Diencephalon (tissue), 1 donor: ENCODE results near the gene ZNF892. TPM values are rescaled to one million over a fixed set of nuclear protein-coding genes. Genes with fewer than 3 reads are reported as not detected.

ENCODE experiments used
- total RNA-seq: library from RNA; depleted of rRNA; stranded (reverse); fragments of >200 nt; gene quantifications from one replicate; pipeline ENCODE4 v1.2.3, GENCODE V29; 2014

ZNF892 gene
- 28.8 TPM for total RNA-seq

DNA sequence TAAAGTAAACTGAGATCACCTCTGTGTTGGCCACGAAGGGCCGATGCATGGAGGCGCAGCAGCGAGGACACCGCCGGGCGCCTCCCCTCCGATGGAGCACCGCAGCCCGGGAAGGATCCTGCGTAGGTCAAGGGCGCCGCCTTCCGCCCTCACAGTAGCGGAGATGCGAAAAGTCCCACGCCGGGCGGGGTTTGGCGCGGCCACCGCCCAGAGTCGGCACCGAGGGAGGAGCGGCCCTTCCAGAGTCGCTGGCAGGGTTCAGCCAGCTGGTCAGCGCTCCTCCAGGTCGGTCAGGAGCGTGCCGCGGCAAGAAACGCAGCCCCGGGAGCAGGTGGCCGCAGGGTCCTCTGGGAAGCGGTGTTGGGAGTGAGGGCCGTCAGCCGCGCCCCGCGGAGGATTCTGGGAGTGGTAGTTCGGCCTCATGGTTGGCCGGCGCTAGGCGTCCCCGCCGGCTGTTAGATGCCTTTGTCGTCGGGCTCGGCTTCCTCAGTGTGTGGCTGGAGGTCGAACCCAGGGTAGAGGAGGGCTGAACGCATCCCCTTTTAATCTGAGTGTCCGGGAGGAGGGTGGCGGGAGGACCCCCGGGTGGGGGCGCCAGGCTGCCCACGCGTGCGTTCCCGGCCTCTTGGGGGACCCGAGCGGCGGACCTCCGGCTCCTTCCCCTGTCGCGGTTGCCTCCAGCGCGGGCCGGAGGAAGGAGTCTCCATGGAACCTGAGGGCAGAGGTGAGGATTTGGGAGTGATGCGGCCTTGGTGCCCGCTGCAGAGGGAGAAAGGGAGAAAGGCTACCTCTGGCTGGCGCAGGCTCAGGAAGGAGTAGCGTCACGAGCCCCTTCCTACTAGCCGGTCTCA lies at the start of gene ZNF892:
Gene ZNF892, plus strand, starts transcription at position 411 of the 851 bp plus-strand sequence. Its CDS starts 295 bp downstream, at position 706.

GRCh38 chr2:95159690-95160449 lies 47.5 kb upstream of the ZNF892 start, which contains the start of gene ZNF514:
ZNF514 (minus strand) TSS chr2:95159848; CDS start chr2:95153253, 6,595 bp downstream.

DNA sequence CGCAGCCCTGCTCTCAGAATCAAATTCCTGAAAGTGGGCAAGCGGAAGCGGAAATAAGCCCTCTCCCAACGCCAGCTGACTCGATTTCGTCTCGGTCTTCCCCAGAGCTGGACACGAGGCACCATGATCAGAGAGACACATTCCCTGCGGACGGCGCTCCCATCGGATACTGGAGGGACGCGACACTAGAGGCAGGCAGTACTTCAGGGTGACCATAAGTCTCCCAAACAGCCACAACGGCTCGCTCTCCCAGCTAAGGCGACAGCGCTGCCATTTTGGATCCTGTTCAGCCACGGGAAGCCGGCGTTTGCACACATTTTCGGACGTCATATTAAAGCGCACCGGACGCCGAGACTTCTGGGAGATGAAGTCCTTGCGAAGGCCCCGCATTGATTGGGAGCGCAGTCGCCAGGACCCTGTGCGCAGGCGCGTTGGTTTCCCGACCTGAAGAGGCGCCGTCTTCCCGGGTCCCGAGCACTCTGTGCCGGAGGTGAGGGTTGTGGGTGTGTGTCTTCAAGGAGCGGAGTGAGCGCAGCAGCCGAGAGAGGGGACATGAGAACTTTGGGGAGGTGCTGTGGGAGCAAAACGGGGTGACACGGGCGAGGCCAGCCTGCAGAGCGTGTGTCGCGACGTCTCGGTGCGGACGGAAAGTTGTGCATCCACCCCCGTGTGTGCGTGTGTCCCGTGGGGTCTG lies 41.8 kb upstream of the ZNF892 start, which contains the start of gene ZNF2:
Gene ZNF2, plus strand, starts transcription at position 439 of the 694 bp plus-strand sequence. CDS start 10,418 bp downstream, outside the sequence.

Other genes starting within 250 kb of the ZNF892 start
- not detected for gene MAL, start 181.8 kb upstream of the ZNF892 start, total RNA-seq
- gene MRPS5, start 85.7 kb upstream of the ZNF892 start, total RNA-seq = 43.8 TPM
- gene ZNF514, start 47.7 kb upstream of the ZNF892 start, total RNA-seq = 24.5 TPM
- gene ZNF2, start 41.7 kb upstream of the ZNF892 start, total RNA-seq = 8.8 TPM
- gene PROM2, start 66.9 kb downstream of the ZNF892 start, total RNA-seq = 2.1 TPM
- gene KCNIP3, start 89.8 kb downstream of the ZNF892 start, total RNA-seq = 12.7 TPM
- gene FAHD2A, start 195.2 kb downstream of the ZNF892 start, total RNA-seq = 13.6 TPM